C4-2B (cell line): ENCODE measurements around the gene SEC16B.

Source experiments
- H3K27ac ChIP-seq: fragments of 450-650 bp; 2 replicates; pipeline ENCODE4 v1.5.1; 2017
- ZFX ChIP-seq: fragments of 450-650 bp; IDR thresholded peaks from 2 replicates; pipeline ENCODE4 v1.6.1; 2017
- TF ChIP-seq, protein P1 (sequence below): fragments of 450-650 bp; conservative IDR thresholded peaks from 2 replicates; pipeline ENCODE4 v1.5.1; 2017; ENCODE audit warnings: mild to moderate bottlenecking

Gene SEC16B, protein sequence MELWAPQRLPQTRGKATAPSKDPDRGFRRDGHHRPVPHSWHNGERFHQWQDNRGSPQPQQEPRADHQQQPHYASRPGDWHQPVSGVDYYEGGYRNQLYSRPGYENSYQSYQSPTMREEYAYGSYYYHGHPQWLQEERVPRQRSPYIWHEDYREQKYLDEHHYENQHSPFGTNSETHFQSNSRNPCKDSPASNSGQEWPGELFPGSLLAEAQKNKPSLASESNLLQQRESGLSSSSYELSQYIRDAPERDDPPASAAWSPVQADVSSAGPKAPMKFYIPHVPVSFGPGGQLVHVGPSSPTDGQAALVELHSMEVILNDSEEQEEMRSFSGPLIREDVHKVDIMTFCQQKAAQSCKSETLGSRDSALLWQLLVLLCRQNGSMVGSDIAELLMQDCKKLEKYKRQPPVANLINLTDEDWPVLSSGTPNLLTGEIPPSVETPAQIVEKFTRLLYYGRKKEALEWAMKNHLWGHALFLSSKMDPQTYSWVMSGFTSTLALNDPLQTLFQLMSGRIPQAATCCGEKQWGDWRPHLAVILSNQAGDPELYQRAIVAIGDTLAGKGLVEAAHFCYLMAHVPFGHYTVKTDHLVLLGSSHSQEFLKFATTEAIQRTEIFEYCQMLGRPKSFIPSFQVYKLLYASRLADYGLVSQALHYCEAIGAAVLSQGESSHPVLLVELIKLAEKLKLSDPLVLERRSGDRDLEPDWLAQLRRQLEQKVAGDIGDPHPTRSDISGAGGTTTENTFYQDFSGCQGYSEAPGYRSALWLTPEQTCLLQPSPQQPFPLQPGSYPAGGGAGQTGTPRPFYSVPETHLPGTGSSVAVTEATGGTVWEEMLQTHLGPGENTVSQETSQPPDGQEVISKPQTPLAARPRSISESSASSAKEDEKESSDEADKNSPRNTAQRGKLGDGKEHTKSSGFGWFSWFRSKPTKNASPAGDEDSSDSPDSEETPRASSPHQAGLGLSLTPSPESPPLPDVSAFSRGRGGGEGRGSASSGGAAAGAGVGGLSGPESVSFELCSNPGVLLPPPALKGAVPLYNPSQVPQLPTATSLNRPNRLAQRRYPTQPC

DNA sequence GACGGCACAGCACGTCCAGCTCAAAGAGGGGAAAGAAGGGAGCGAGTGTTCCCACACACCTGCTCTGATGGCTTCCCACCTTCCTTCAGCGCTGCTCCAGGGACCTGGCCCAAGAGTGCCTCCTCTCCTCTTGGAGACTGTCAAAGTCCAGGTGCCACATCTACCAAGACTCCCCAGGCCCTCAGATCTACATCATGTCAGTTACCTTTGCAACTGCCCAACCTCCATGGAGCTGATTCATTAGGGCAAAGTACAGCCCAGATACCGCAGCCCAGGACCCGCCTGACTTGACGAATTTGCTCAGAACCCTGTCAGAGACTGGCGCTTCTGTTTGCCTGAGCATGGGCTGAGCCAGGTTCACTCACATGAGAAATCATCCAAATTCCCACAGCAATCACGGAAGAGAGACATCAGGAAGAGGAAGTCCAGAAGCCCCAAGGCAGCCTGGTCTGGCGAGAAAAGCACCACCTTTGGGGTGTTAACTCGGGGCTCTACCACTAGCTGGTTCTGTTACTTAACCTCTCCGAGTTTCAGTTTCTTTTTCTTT is at the start of gene SEC16B:
SEC16B (minus strand) TSS at position 234 of the 547 bp plus-strand sequence. CDS start 2,077 bp downstream, outside the sequence.
- TF ChIP-seq ZFX: no peak
- TF ChIP-seq, protein P1, sequence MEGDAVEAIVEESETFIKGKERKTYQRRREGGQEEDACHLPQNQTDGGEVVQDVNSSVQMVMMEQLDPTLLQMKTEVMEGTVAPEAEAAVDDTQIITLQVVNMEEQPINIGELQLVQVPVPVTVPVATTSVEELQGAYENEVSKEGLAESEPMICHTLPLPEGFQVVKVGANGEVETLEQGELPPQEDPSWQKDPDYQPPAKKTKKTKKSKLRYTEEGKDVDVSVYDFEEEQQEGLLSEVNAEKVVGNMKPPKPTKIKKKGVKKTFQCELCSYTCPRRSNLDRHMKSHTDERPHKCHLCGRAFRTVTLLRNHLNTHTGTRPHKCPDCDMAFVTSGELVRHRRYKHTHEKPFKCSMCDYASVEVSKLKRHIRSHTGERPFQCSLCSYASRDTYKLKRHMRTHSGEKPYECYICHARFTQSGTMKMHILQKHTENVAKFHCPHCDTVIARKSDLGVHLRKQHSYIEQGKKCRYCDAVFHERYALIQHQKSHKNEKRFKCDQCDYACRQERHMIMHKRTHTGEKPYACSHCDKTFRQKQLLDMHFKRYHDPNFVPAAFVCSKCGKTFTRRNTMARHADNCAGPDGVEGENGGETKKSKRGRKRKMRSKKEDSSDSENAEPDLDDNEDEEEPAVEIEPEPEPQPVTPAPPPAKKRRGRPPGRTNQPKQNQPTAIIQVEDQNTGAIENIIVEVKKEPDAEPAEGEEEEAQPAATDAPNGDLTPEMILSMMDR: no peak
- H3K27ac ChIP-seq: no peak within 1 kb of the TSS

DNA sequence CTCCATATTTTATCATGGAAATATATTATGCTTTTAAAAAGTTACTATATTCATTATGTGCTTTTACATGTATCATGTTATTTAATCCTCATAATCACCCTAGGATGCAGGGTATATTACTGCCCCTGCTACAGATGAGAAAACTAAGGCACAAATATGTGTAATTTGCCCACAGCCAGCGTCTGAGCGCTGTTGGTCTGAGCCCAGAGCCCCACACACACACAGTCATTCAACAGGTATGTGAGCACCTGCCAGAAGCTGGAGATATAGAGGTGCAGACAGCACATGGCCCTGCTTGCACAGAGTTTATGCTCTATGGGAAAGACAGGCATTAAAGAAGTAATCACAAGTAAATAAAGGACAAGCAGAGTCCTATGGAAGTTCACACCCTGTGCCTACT is 49.8 kb upstream of the SEC16B start:
- H3K27ac ChIP-seq: no peak overlapping the region
- no peak for TF ChIP-seq ZFX
- TF ChIP-seq, protein P1: no peak

DNA sequence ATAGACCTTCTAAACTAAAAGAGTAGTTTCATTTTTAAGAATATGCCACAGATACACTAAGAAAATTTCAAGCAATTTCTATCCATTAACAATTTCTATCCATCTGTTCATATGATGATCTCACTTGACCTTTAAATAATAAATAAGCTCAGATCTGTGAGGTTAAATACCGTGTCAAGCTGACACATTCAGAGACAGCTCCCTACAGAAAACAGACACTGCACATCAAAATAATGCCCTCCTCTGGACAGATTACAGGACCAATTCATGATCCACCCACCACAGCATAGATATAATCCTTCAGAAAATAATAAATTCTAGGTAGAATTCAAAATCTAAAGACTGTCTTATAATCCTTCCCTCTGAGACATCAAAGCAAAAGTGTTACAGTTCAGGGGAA is 49.4 kb upstream of the SEC16B start:
- TF ChIP-seq, protein P1: no peak
- TF ChIP-seq ZFX: no peak
- H3K27ac ChIP-seq: no peak overlapping the region

GRCh38 chr1:178017517-178017916 is 47.7 kb upstream of the SEC16B start:
- TF ChIP-seq, protein P1: no peak
- TF ChIP-seq ZFX: no peak
- no peak overlapping the region for H3K27ac ChIP-seq

GRCh38 chr1:178011864-178012503 is 42.1 kb upstream of the SEC16B start:
- H3K27ac ChIP-seq: no peak overlapping the region
- TF ChIP-seq, protein P1: no peak

DNA sequence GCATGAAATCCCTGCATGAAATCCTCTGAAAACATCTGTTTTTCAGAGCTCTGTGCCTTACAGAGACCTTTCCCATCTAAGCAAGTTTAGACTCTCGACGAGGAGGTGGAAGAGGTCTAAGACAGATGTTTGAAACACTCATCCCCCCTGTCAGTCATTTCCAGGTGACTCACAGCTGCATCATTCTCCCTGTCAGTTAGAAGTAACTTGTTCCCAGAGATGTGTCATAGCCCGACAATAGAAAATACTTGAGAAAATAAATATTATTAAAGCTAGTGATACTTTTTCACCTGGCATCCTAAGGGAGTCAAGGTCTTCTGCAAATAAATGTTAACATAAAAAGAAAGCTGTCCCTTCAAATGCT is 41.6 kb upstream of the SEC16B start:
- no peak overlapping the region for H3K27ac ChIP-seq
- TF ChIP-seq, protein P1: no peak
- no peak for TF ChIP-seq ZFX
